IPS-18c (cell line): ENCODE measurements around the gene CDKN2D.
"Not testable (repeated sequence)": the region's sequence is repeated elsewhere in the genome, so short reads cannot be mapped to it uniquely, and the experiment has no call there.

Experiments used
- H3K4me3 ChIP-seq: 2 replicates; pipeline ENCODE4 v1.7.0; 2013; ENCODE audit warnings: low read depth, mild to moderate bottlenecking, low read length, moderate library complexity; ENCODE audit not compliant: insufficient read depth
- H3K9me3 ChIP-seq: one replicate; pipeline ENCODE4 v1.6.1; 2013; ENCODE audit warnings: mild to moderate bottlenecking, low read length, moderate library complexity; ENCODE audit not compliant: control insufficient read depth, insufficient read depth

CDKN2D gene

DNA sequence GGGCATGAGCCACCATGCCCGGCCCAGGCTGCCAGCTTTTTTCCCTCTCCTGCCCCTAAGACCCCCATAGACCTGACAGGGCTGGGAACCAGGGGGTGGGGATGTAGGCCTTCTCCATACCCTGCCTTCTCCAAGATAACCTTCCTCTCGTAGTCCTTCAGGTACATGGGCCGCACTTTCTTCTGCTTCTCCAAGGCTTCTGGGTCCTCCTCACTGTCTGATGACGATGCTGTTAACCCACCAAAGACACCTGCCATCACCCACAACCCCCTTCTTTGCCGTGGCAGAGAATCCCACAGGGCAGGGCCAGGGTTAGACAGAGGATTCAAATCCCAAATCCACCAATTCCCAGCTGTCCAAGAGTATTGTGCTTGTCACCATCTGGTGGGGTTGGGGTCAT is 6.2 kb downstream of the CDKN2D start:
- no peak overlapping the region for H3K4me3 ChIP-seq
- no peaks in the 10 kb centered on the region for H3K9me3 ChIP-seq

DNA sequence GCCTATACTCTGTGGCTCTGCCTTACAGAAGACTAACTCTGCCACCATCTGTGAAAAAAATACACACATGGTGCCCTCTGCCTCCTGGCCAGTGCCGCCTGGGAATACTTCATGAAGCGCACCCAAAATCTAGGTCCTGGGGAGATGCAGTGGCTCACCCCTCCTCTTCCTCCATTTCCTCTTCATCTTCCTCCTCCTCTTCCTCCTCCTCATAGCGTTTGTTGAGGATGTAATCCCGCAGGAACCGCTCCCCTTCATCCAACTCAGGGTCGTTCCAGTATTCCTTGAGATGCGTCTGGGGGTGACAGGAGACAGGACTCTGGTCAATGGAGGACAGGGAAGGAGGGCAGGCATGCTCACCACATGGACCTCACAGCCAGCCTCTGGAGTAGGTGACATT is 8.6 kb downstream of the CDKN2D start:
- no peak overlapping the region for H3K4me3 ChIP-seq
- H3K9me3 ChIP-seq: no peaks in the 10 kb centered on the region

DNA sequence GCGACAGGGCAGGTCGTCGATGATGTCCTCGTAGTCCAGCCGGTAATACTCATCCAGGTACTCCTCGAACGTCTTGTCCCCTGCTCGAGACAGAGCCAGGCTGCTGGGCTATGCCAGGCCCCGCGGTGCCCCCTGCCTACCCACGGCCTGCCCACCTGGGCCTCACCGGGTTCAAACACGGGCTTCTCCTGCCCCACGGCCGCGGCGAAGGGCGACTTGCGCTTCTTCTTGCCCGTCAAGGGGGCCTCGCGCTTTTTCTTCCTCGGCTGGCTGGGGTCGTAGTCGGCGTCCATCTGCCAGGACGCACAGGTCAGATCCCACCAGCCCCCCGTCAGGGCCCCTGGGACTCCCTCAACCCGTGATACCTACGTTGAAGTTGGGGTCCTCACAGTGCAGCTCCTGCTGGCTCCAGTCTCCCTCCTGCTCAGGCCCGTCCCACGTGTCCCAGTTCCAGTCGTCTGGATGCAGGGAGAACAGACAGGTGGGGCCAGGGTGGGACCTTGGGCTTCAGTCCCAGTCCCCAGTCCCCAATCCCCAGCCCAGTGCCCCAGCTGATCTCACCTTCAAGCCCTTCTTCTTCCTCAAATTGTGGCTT is 11.1 kb downstream of the CDKN2D start:
- no peaks in the 10 kb centered on the region for H3K9me3 ChIP-seq

DNA sequence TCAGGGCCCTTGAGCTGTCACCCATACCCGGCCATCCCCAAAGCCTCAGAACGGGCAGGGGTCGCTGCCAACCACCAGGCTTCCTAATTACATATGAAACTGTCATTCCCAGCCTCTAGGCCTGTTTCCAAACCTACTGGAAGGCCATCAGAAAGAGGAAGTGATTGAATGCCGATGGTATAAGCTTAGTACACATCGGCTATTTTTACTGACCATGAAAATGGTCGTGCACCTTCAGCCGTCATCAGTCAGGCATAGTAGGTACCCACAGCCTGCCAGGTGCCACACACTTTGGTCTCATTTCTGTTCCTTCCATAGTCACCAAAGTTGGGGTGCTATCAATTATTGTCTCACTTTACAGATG is 13.2 kb downstream of the CDKN2D start:
- H3K9me3 ChIP-seq: no peaks in the 10 kb centered on the region
- no peak overlapping the region for H3K4me3 ChIP-seq

More for the DNA sequence above, 11.1 kb downstream of the CDKN2D start:
- H3K4me3 ChIP-seq: no peak overlapping the region

DNA sequence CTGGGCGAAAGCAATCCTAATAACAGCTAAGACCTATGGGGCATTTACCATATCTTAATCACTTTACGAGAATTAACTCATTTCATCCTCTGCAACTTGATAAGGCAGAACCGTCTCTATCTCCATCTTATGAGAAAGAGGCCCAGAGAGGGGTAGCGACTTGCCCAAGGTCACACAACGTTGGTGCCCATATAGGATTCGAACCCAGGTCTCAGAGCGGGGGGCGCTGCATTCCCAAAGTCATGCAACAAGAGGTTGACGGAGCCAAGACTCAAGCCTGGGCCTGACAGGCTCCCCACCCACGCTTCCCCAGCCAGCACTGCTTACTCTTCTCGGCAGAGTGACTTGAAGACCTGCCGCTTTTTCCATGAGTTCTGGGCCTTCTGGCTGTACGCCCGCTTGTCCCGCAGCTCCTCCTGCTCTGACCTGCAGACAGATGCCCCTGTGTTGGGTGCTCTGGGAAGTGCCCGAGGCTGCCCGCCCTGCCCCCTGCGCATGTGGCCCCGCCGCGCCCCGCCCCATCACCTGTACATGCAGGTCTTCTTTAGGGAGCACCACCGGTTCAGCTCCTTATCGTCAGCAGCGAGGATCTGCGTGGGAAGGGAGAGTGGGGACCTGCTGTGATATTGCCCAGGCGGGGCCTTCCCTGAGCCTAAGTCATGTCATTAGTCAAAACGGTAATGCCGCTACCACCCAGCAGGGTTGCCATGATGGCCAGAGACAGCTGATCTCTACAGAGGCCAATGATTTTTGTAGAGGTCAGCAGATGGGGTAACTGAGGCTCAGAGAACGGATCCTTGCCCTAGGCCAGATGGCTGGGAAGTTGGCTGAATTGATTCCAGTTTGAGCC is 13.8 kb downstream of the CDKN2D start:
- Histone ChIP-seq H3K9me3 (peaks cover 3% of the 10 kb centered on the region), H3K4me3 (no peak overlapping the region)

DNA sequence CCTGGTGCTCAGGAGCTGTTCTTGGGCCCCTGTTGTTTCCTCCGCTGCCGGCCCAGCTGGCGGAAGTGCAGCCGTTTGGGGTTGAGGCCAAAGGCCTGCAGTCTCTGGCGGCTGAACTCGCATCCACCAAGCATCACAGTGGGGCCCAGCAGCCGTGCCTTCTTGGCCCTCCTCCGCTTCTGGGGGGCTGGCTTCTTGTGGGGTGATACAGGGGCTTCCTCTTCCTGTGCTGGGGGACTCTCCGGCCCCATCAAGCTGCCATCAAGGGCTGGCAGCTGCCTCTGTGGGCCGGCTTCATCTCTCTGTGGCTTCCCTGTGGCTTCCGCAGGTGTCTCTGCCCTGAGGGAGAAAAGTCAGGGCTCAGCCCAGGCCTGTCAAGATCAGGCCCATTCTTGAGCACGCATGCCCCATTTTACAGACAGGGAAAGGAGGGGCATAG is 14.8 kb downstream of the CDKN2D start:
- Histone ChIP-seq H3K9me3 (peaks cover 3% of the 10 kb centered on the region), H3K4me3 (no peak overlapping the region)

DNA sequence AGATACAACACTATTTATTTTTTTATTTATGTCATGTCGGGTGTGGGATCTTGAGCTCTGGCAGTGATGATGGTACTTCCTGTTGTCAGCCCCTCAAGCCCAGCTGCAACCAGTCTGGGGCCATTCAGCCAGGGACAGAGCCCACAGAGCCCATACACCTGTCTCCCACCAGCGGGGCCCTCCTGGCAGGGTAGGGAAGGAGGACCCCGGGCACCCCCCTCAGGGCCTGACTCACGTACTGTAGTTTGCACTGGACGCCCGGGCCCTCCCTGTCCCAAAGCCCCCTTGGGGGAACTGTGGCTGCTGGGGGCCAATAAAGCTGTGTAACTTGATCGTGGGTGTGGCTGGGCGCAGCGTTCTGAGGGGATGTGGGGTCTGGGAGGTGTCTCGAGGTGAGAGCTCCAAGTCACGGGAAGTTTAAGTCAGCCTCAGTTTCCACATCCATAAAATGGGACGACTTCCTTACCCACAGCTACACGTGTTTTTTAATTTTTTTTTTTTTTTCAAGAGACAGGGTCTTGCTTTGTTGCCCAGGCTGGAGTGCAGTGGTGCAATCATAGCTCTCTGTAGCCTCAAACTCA is 15.6 kb downstream of the CDKN2D start:
- Histone ChIP-seq H3K9me3 (peaks cover 3% of the 10 kb centered on the region), H3K4me3 (no peak overlapping the region)

DNA sequence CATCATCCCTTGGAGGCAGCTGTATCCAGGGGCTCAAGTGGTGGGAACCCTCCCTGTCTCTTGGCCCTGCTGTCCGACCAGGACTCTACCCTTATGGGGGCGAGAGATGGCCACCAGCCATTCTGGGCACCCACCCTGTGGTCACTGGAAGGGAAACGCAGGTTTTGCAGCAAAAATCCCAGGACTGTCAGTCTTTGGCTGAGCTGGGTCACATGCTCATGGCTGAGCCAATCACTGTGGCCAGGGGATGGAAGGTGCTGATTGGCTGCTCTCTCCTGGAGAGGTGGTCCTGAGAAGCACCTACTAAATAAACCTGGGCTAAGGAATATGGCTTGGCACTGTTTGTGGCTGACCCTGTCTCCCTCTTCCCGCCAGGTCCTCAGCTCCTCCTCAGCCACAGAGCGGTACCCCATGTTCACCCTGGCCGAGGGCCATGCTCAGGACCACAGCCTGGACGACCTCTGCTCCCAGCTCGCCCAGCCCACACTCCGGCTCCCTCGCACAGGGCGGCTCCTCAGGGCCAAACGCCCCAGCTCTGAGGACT is 16.2 kb downstream of the CDKN2D start:
- Histone ChIP-seq H3K4me3 (no peak overlapping the region), H3K9me3 (peaks cover 3% of the 10 kb centered on the region)

DNA sequence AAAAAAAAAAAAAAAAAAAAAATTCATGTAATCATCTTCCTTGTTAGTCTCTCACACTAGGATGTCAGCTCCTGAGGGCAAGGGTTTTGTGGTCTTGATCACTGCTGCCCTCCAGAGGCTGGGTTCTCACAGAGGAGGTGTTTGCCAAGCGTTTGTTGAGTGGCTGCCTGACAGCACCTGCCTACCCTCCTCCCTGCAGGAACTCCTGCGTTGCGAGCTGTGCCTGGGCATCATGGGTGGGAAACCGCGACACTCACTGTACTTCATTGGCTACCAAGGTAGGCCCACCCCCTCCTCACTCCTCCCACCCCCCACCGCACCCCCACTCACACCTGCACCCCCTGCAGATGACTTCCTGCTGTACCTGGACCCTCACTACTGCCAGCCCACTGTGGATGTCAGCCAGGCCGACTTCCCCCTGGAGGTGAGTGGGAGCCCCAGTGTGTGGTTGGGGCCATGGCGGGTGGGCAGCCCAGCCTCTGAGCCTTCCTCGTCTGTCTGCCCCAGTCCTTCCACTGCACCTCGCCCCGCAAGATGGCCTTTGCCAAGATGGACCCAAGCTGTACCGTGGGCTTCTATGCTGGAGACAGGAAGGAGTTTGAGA is 17.0 kb downstream of the CDKN2D start:
- H3K4me3 ChIP-seq: no peak overlapping the region
- peaks cover 3% of the 10 kb centered on the region for H3K9me3 ChIP-seq

DNA sequence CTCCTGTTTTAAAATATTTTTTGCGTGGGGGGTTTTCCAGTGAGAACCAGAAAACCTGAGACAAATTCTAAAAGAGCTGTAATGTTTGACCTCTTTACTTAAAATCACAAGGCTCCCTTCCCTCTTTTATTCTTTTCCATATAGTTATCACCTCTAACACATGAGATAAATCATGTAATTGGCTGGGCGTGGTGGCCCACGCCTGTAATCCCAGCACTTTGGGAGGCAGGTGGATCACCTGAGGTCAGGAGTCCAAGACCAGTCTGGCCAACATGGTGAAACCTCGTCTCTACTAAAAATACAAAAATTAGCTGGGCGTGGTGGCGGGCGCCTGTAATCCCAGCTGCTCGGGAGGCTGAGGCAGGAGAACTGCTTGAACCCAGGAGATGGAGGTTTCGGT is 17.8 kb downstream of the CDKN2D start:
- not testable (repeated sequence) for H3K4me3 ChIP-seq, H3K9me3 ChIP-seq

DNA sequence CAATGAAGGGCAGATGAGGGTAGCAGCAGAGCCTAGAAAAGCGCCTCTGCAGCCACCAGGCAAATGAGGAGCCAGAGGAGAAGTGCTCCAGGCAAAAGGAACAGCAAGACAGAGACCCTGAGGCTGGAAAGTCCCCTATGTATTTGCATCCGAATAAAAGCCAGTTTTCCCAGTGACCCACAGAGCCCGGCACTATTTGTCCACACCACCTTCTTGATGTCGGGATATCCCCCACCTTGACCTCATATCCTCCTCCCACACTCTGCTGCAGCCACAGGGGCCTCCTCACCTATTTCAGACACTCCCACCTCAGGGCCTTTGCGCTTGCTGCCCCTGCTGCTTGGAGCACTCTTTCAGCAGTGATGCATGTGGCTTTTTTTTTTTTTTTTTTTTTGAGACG is 18.4 kb downstream of the CDKN2D start:
- Histone ChIP-seq H3K9me3 (peaks cover 3% of the 10 kb centered on the region), H3K4me3 (no peak overlapping the region)

DNA sequence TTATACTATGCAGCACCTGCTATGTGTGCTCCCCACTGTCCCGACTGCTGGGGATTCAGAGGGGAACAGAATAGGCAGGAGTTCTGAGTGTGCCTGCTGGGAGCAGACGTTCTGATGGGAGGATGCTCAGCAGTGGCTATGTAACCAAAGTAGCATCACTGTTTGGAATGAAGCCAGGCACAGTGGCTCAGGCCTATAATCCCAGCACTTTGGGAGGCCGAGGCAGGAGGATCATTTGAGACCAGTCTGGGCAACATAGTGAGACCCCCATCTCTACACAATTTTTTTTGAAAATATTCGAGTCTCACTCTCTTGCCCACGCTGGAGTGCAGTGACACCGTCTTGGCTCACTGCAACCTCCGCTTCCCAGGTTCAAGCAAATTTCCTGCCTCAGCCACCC is 19.0 kb downstream of the CDKN2D start:
- Histone ChIP-seq H3K4me3 (no peak overlapping the region), H3K9me3 (peaks cover 3% of the 10 kb centered on the region)

DNA sequence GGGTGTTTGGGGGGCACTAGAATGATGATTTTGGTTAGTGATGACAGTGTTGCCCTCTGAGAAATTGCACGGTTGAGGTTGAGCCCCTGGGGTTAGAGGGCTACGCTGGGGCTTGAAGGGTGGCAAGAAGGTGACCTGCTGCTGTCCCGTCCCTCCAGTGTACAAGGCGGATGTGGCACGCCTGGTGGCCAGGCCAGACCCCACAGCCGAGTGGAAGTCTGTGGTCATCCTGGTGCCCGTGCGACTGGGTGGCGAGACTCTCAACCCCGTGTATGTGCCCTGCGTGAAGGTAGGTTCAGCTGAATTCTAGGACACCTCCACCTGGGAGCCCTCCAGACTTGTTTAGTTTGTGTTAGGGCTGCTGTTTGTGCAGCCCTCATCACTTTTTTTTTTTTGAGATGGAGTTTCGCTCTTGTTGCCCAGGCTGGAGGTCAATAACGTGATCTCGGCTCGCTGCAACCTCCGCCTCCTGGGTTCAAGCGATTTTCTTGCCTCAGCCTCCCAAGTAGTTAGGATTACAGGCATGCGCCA is 20.0 kb downstream of the CDKN2D start:
- Histone ChIP-seq H3K4me3 (no peak overlapping the region), H3K9me3 (peaks cover 5% of the 10 kb centered on the region)

DNA sequence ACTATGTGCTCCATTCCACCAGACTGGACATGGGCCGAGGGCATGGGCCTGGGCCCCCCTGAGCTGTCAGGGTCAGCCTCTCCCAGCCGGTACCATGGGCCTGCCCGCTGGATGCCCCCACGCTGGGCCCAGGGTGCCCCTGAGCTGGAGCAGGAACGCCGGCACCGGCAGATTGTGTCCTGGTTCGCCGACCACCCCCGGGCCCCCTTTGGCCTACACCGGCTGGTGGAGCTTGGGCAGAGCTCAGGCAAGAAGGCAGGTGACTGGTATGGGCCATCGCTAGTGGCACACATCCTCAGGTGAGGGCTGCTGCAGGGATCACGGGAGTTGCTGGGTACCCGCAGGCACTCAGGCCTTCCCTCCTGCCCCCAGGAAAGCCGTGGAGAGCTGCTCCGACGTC is 22.0 kb downstream of the CDKN2D start:
- H3K9me3 ChIP-seq: peaks cover 5% of the 10 kb centered on the region
- H3K4me3 ChIP-seq: no peak overlapping the region

DNA sequence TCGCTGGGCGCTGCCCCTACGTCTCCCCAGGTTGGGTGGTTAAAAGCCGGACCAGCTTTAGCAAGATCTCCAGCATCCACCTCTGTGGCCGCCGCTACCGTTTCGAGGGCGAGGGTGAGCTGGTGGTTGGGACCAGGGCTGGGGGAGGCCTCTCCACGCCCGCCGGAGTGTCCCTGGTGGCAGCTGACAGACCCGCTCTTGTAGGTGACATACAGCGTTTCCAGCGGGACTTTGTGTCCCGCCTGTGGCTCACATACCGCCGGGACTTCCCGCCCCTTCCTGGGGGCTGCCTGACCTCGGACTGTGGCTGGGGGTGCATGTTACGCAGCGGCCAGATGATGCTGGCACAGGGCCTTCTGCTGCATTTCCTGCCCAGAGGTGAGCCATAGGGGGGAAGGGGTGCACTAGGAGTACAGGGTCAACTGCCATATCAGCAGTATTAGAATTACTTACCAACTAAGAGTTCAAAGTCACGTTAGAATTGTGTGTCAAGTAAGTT is 24.0 kb downstream of the CDKN2D start:
- peaks cover 3% of the 10 kb centered on the region for H3K9me3 ChIP-seq
- H3K4me3 ChIP-seq: peak overlapping the region; percentile 93

DNA sequence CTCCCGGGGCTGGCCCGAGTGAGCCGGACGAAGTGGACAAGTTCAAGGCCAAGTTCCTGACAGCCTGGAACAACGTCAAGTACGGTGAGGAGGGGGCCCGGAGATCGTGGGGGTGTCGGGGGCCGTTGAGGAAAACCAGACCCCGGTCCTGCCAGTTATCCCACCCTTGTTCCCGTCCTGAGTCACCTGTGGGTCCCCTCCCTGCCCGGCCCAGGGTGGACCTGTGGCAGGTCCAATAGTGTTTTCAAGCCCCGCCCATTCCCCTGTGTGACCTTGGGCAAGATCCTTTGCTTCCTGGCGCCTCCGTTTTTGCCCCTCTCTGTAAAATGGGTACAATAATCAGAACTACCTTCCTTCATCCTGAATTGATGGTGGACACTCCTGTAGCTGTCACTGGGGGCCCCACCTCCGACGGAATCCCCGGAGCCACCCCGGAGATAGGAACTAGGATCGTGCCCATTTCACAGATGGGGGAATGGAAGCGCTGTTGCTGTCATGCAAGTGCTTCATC is 24.5 kb downstream of the CDKN2D start:
- Histone ChIP-seq H3K4me3 (peak overlapping the region; percentile 93), H3K9me3 (peaks cover 3% of the 10 kb centered on the region)
